GM19023 (cell line): Measurements from ENCODE around the gene MARCHF11.

Experiments used
- ATAC-seq: cut with Tn5 transposase; IDR thresholded peaks from one replicate; pipeline ENCODE4 v1.9.1; 2021; ENCODE audit warnings: mild to moderate bottlenecking, moderate library complexity; ENCODE audit not compliant: unreplicated experiment

The MARCHF11 gene, protein sequence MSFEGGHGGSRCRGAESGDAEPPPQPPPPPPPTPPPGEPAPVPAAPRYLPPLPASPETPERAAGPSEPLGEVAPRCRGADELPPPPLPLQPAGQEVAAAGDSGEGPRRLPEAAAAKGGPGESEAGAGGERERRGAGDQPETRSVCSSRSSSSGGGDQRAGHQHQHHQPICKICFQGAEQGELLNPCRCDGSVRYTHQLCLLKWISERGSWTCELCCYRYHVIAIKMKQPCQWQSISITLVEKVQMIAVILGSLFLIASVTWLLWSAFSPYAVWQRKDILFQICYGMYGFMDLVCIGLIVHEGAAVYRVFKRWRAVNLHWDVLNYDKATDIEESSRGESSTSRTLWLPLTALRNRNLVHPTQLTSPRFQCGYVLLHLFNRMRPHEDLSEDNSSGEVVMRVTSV

DNA sequence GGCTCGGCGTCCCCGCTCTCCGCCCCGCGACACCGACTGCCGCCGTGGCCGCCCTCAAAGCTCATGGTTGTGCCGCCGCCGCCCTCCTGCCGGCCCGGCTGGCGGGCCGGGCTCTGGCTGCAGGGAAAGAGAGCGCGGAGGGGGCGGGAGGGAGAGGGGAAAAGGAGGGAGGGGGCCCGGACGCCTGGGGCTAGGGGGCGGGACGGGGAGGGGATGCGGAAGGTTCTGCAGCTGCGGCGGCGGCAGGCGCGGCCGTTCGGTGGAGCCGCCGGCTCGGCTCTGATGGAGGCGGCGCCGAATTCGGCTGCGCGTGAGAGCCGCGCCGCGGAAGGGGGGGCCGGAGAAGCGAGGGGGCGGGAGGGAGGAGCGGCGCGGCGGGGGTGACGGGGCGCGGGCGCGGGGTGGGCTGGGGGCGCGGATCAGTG, at the start of gene MARCHF11:
Gene MARCHF11 (minus strand): TSS at position 281 of the 425 bp plus-strand sequence. CDS start 216 bp downstream, at position 65.
- ATAC-seq, result no peak

DNA sequence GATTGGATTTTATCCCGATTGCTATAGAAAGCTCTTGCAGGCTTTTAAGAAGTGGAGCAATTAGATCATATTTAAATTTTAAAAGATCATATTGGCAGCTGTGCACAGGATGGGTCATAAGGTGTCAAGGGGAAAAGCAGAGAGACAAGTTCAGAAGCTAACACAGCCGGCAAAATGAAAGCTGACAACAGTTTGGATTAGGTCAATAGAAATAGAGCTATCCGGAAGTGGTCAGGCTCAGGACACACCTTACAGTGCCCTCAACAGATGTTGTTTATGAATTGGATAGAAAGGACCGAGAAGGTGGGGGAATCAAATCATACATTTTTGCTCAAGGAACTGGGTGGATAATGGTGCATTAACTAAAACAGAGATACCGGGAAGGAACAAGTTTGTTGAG, 46.3 kb upstream of the MARCHF11 start:
- ATAC-seq, result no peak

DNA sequence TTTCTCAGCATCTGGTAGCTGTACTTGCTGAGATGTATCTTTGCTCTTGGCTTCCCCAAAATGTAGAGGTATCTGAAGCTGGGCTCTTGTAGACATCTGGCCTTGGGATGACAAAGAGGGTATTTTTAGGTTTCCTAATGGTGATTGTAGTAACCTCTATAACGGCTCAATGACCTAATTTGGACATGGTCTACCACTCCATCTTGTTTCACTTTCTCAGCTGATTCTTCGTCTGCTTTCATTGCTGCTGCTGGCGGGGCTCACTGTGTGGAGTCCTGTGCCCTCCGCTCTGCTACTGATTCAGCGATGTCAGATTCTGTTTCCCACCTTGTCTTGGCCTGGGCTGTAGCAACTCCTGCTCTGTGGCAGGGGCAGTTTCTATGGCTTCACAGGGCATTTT, 12.7 kb upstream of the MARCHF11 start:
- ATAC-seq, result no peak

DNA sequence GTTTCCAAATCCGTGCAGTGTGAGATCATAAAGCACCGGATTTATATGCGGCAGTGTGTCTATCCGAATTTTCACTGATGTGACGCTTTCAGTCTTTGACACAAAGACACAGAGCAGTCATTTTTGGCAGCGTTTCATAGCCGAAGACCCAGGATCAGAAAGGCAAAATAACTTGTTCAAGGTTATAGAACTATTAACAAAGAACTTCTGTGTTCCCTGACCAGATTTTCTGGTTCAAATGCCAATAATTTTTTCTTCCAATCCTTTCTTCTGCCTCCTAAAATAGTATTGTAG, 1.1 kb upstream of the MARCHF11 start:
- no peak for ATAC-seq

- no peak for ATAC-seq
These were observed 571 bp upstream of the MARCHF11 start for GRCh38 chr5:16179936-16180788.

DNA sequence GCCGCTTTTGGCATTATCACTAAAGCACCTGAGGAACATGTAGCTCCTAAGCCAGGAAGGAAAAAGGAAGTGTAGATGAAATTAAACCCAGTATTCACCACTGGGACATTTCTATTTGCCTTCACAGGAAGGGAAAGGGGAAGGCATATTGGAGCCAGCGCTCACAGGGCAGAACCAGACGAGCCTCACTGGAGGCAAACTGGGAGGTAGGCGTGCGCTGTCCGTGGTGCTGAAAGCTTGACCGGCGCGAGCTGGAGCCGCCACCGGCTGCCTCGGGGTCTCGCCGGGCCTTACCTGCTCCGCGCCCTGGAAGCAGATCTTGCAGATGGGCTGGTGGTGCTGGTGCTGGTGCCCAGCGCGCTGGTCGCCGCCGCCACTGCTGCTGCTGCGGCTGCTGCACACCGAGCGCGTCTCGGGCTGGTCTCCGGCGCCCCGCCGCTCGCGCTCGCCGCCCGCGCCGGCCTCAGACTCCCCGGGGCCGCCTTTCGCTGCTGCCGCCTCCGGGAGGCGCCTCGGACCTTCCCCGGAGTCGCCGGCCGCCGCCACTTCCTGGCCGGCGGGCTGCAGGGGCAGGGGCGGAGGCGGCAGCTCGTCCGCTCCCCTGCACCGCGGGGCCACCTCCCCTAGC, 732 bp downstream of the MARCHF11 start:
- peak; percentile 71 for ATAC-seq

- no peak for ATAC-seq
These were observed 10.0 kb downstream of the MARCHF11 start for GRCh38 chr5:16169550-16169949.

DNA sequence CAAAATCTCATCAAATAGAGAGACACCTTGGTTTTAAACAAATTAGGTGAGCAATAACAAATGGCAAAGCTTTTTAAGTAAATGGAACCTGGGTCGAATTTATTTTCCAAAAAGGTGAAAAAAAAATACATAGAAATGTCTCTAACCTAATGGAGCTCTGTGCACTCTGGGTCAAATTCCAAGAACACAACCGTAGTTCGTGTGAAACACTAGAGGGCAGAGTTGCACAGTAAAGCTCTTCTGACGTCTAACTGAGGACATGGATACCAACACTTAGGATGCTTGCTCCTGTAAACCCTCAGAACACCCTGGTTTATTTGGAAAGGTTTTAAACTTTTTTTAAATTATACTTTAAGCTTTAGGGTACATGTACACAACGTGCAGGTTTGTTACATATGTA, 18.9 kb downstream of the MARCHF11 start:
- ATAC-seq, result peak; percentile 85

- no peak for ATAC-seq
These were observed 20.0 kb downstream of the MARCHF11 start for GRCh38 chr5:16159636-16160035.

DNA sequence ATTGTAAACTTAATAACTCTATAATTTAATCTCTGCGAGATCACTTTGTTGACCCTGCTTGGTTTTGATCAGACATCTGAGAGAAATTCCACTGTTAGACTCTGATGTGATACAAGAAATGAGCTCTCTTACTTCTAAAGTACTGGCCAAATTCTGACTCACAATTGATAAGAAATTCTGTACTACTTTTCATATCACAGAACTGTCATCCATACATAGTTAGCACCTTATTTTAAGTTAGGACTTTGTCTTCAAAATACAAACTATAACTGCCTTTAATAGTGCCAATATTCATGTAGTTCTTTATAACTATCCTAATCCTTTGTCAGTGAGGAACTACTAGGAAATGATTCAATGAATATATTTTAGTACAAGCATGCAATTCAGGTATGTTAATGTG, 23.4 kb downstream of the MARCHF11 start:
- ATAC-seq, result no peak

DNA sequence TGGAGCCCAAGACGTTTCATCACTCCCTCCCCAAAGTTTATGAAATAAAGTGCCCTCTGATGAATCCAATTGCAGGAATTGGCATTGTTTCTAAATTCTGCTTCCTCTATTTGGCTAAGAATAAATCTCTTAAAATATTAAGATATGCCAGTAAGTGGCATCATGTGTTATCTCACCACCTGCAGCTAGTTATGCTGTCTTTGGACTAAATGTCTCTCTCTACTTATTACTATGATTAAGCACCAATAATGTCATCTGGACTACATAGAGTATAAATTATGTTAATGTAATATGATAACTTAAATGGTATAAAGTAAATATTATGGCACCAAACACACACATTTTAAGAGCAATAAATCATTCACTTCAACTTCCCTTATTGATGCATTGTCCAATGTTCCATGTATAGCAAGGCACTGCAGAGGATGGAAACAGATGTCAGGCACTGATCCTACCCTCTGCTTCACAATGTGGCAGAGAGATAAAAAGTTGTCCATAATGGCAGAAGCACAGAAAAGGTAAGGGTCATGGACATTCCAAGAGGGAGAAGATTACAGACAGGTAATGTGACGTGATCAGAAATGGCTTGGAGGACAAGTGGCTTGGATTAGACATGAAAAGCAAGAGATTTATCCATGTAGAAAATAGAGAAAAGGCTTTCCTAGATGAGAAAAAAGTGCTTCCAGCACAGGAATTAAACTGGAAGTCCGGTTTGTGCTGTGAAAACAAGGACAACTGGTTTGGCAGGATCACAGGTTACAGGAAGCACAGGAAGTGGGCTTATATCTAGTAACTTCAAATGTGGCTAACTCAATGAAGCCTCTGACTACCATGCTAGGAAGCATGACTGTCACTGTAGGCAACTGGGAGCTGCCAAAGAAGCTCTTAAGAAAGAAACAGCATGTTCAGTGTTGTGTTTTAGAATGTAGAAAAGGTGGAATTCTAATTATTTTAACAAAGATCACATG, 26.7 kb downstream of the MARCHF11 start:
- no peak for ATAC-seq

DNA sequence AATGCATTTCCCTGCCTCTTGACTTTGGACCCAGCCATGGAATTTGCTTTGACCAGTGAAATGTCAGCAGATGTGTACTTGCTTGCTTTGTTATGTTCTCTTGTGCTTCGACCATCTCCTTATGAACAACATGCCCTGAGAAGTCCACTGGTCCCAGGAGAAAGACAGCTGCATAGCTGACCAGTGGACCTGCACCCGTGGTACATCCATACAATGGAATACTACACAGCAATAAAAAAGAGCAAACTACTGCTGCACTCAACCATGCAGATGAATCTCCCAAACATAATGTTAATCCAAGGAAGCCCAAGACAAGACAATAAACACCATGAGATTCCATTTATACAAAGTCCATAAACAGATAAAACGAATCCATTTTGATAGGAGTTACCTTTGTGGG, 30.0 kb downstream of the MARCHF11 start:
- ATAC-seq, result no peak

GRCh38 chr5:16147179-16147900, 32.3 kb downstream of the MARCHF11 start:
- ATAC-seq, result no peak

DNA sequence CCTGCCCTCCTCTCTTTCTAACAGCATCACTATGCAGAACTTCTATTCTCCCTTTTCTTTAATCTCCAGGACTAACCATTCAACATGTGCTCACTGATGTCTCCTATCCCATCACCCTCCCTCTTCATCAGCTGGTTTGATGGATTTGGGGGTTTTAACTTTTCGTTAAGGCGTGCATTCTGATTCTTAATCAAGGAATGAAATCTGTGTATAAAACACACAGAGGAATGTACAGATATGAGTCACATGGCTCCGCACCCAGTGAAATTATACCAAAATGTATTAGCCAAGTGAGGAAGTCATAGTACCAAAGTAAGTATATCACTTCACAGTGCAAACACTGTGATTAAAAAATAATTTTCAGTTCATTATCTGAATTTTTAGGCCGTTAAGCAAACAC, 35.2 kb downstream of the MARCHF11 start:
- ATAC-seq, result no peak

GRCh38 chr5:16143361-16144049, 36.1 kb downstream of the MARCHF11 start:
- ATAC-seq, result no peak

- no peak for ATAC-seq
These were observed 38.6 kb downstream of the MARCHF11 start for GRCh38 chr5:16140944-16141343.

DNA sequence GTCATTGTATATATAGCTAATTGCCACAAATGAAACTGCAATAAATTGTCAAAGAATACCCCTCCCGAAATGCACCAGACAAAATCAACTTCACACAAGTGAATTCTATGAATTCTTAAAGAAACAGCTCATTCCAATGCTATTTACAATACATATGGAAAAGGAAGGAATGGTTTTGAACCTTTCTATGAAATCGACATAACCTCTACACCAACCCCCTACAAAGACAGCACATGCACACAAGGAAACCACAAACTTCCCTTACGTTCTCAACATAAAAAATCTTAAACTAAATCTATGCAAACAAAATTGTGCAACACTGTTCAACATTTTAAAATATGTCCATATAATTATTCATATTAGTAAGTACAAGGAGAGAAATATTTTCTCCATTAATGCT, 39.2 kb downstream of the MARCHF11 start:
- ATAC-seq, result no peak

DNA sequence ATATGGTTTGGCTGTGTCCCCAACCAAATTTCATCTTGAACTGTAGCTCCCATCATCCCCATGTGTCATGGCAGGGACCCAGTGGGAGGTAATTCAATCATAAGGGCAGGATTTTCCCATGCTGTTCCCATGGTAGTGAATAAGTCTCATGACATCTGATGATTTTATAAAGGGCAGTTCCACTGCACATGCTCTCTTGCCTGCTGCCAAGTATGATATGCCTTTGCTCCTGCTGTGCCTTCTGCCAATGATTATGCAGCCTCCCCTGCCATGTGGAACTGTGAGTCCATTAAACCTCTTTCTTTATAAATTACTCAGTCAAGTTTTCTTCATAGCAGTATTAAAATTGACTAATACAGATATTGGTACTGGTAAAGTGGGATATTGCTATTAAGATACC, 42.4 kb downstream of the MARCHF11 start:
- ATAC-seq, result no peak

DNA sequence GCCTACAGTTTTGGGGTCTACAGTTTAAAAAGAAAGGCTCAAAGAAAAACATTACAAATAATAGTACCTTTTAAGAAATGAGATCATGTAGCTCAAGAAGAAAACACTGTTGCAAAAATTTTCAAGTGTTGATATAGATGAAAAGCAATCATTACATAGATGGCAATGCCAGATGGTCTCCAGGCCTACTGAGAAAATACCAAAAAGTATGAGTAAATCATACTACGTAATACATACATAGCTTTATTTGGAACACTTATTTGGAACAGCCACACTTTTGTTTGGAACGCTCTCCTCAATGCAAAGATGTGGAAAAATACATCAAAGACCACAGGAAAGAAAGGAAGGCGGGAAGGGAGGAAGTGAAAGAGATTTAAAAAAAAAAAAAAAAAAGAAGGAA, 44.1 kb downstream of the MARCHF11 start:
- no peak for ATAC-seq
